Activated CD4-positive, alpha-beta T cell treated with anti-CD3 and anti-CD28 coated beads, Interleukin-2, amount 50 U/mL, for 24 hours (primary cell): Measurements from ENCODE around the gene PLXDC2.
"Not testable (repeated sequence)": the region's sequence is repeated elsewhere in the genome, so short reads cannot be mapped to it uniquely, and the experiment has no call there.

ENCODE experiments used
- DNase-seq, 2 donors: peaks; one replicate each; pipeline ENCODE4 v3.0.0-alpha.2; 2020; ENCODE audit warnings: low read depth in 1 of 2, low spot score in 1 of 2

Gene PLXDC2

GRCh38 chr10:20029523-20029922, 213.3 kb downstream of the PLXDC2 start:
- no peak for DNase-seq

- no peak for DNase-seq
Measured at GRCh38 chr10:20033476-20033875, 217.2 kb downstream of the PLXDC2 start.

- DNase-seq: no peak
Measured at GRCh38 chr10:20034732-20035131, 218.5 kb downstream of the PLXDC2 start.

GRCh38 chr10:20040012-20040411, 223.8 kb downstream of the PLXDC2 start:
- no peak for DNase-seq

GRCh38 chr10:20041931-20042330, 225.7 kb downstream of the PLXDC2 start:
- no peak for DNase-seq

GRCh38 chr10:20045100-20045499, 228.9 kb downstream of the PLXDC2 start:
- not testable (repeated sequence) for DNase-seq

GRCh38 chr10:20048161-20048560, 231.9 kb downstream of the PLXDC2 start:
- no peak for DNase-seq

- DNase-seq: no peak
Measured at GRCh38 chr10:20058135-20058534, 241.9 kb downstream of the PLXDC2 start.

GRCh38 chr10:20059084-20059835, 243.0 kb downstream of the PLXDC2 start:
- no peak for DNase-seq

- DNase-seq: no peak
Measured at GRCh38 chr10:20065814-20066213, 249.6 kb downstream of the PLXDC2 start.

- DNase-seq: no peak
Measured at GRCh38 chr10:20073167-20073566, 256.9 kb downstream of the PLXDC2 start.

- DNase-seq: no peak
Measured at GRCh38 chr10:20075713-20076112, 259.5 kb downstream of the PLXDC2 start.

GRCh38 chr10:20084451-20084850, 268.2 kb downstream of the PLXDC2 start:
- no peak for DNase-seq

GRCh38 chr10:20085115-20085514, 268.9 kb downstream of the PLXDC2 start:
- no peak for DNase-seq

- no peak for DNase-seq
Measured at GRCh38 chr10:20087353-20087752, 271.1 kb downstream of the PLXDC2 start.

- DNase-seq: no peak
Measured at GRCh38 chr10:20088061-20088701, 271.9 kb downstream of the PLXDC2 start.

- DNase-seq: no peak
Measured at GRCh38 chr10:20089879-20090278, 273.6 kb downstream of the PLXDC2 start.

- DNase-seq: no peak
Measured at GRCh38 chr10:20090831-20091230, 274.6 kb downstream of the PLXDC2 start.

- no peak for DNase-seq
Measured at GRCh38 chr10:20091698-20092097, 275.5 kb downstream of the PLXDC2 start.

- no peak for DNase-seq
Measured at GRCh38 chr10:20093600-20093999, 277.4 kb downstream of the PLXDC2 start.

GRCh38 chr10:20094226-20094976, 278.2 kb downstream of the PLXDC2 start:
- no peak for DNase-seq

- no peak for DNase-seq
Measured at GRCh38 chr10:20100171-20100570, 283.9 kb downstream of the PLXDC2 start.
